OCI-LY3 (cell line): Measurements from ENCODE around the gene CDX1.

Source experiments
- H2AFZ ChIP-seq: fragments of 200-600, 300-600 bp; shearing (Covaris generic); 2 replicates; pipeline ENCODE4 v1.6.0; 2014; ENCODE audit warnings: antibody characterized with exemption, low read depth, low read length
- H3K27ac ChIP-seq: fragments of 200-600, 300-600 bp; sonication (generic); 2 replicates; pipeline ENCODE4 v1.5.1; 2014; ENCODE audit warnings: mild to moderate bottlenecking, low read length, moderate library complexity, mixed read lengths
- H3K27me3 ChIP-seq: fragments of 200-600, 300-600 bp; sonication (generic); 2 replicates; pipeline ENCODE4 v1.6.1; 2014; ENCODE audit warnings: low read depth, low read length, mixed read lengths
- H3K36me3 ChIP-seq: fragments of 200-600, 300-600 bp; sonication (generic); replicated peaks from 2 replicates; pipeline ENCODE3; 2014; ENCODE audit warnings: low read depth, low read length, mixed read lengths
- H3K4me1 ChIP-seq: fragments of 300-600, 200-600 bp; sonication (generic); 2 replicates; pipeline ENCODE4 v1.6.1; 2014; ENCODE audit warnings: low read length, mixed read lengths
- H3K4me2 ChIP-seq: fragments of 200-600, 300-600 bp; sonication (generic); 2 replicates; pipeline ENCODE4 v1.6.1; 2014; ENCODE audit warnings: low read length, mixed read lengths
- H3K4me3 ChIP-seq: fragments of 300-600, 200-600 bp; sonication (generic); 2 replicates; pipeline ENCODE4 v1.5.1; 2014; ENCODE audit warnings: antibody characterized with exemption, mild to moderate bottlenecking, low read length, moderate library complexity
- H3K79me2 ChIP-seq: fragments of 300-600, 200-600 bp; shearing (Covaris generic); 2 replicates; pipeline ENCODE4 v1.6.1; 2014; ENCODE audit warnings: mild to moderate bottlenecking, low read length, mixed read lengths
- H3K9ac ChIP-seq: fragments of 300-600, 200-600 bp; shearing (Covaris generic); 2 replicates; pipeline ENCODE4 v1.6.0; 2014; ENCODE audit warnings: mild to moderate bottlenecking, low read length, moderate library complexity
- H3K9me3 ChIP-seq: fragments of 200-600, 300-600 bp; shearing (Covaris generic); 2 replicates; pipeline ENCODE4 v1.6.1; 2014; ENCODE audit warnings: low read length, mixed read lengths; ENCODE audit not compliant: insufficient read depth
- H4K20me1 ChIP-seq: fragments of 200-600, 300-600 bp; sonication (generic); 2 replicates; pipeline ENCODE4 v1.6.1; 2016; ENCODE audit warnings: low read length, mixed read lengths; ENCODE audit not compliant: insufficient read depth
- CTCF ChIP-seq: fragments of 200-600, 300-600 bp; sonication (generic); IDR thresholded peaks from 2 replicates; pipeline ENCODE4 v1.5.1; 2014; ENCODE audit warnings: antibody characterized with exemption, low read length, low read depth
- EZH2phosphoT487 ChIP-seq: fragments of 200-600 bp; shearing (Covaris generic); IDR thresholded peaks from 2 replicates; pipeline ENCODE4 v1.6.1; 2018; ENCODE audit warnings: antibody characterized with exemption, mixed run types, low read depth

CDX1 gene

GRCh38 chr5:150206098-150206778, 39.7 kb downstream of the CDX1 start:
- no peak overlapping the region for H2AFZ ChIP-seq
- H3K79me2 ChIP-seq, result no peaks in the 10 kb centered on the region
- H4K20me1 ChIP-seq, result no peaks in the 10 kb centered on the region
- H3K36me3 ChIP-seq, result no peaks in the 10 kb centered on the region
- H3K9ac ChIP-seq, result no peak overlapping the region
- TF ChIP-seq CTCF, result no peak
- no peaks in the 10 kb centered on the region for H3K27me3 ChIP-seq
- no peak overlapping the region for H3K4me2 ChIP-seq
- H3K9me3 ChIP-seq, result no peaks in the 10 kb centered on the region
- H3K27ac ChIP-seq, result no peak overlapping the region
- no peak overlapping the region for H3K4me3 ChIP-seq
- H3K4me1 ChIP-seq, result no peaks in the 10 kb centered on the region

GRCh38 chr5:150206779-150207115, 40.2 kb downstream of the CDX1 start:
- TF ChIP-seq CTCF (no peak), EZH2phosphoT487 (no peak)
- Histone ChIP-seq H4K20me1 (no peaks in the 10 kb centered on the region), H3K36me3 (no peaks in the 10 kb centered on the region), H3K79me2 (no peaks in the 10 kb centered on the region), H3K9me3 (no peaks in the 10 kb centered on the region), H3K4me1 (no peaks in the 10 kb centered on the region), H3K9ac (no peak overlapping the region), H3K4me3 (no peak overlapping the region), H2AFZ (no peak overlapping the region), H3K27me3 (no peaks in the 10 kb centered on the region), H3K4me2 (no peak overlapping the region), H3K27ac (no peak overlapping the region)

GRCh38 chr5:150208187-150209098, 41.9 kb downstream of the CDX1 start:
- Histone ChIP-seq H3K79me2 (no peaks in the 10 kb centered on the region), H2AFZ (no peak overlapping the region), H3K4me3 (no peak overlapping the region), H3K27ac (no peak overlapping the region), H3K9ac (no peak overlapping the region), H3K27me3 (no peaks in the 10 kb centered on the region), H3K9me3 (no peaks in the 10 kb centered on the region), H3K4me2 (no peak overlapping the region), H3K36me3 (no peaks in the 10 kb centered on the region), H4K20me1 (no peaks in the 10 kb centered on the region), H3K4me1 (no peaks in the 10 kb centered on the region)
- TF ChIP-seq EZH2phosphoT487 (no peak), CTCF (no peak)

GRCh38 chr5:150209099-150209635, 42.6 kb downstream of the CDX1 start:
- no peak for TF ChIP-seq EZH2phosphoT487
- no peak for TF ChIP-seq CTCF
- Histone ChIP-seq H3K4me1 (no peaks in the 10 kb centered on the region), H3K36me3 (no peaks in the 10 kb centered on the region), H3K4me3 (no peak overlapping the region), H2AFZ (no peak overlapping the region), H3K27ac (no peak overlapping the region), H3K79me2 (no peaks in the 10 kb centered on the region), H4K20me1 (no peaks in the 10 kb centered on the region), H3K4me2 (no peak overlapping the region), H3K27me3 (no peaks in the 10 kb centered on the region), H3K9ac (no peak overlapping the region), H3K9me3 (no peaks in the 10 kb centered on the region)
